Stimulated activated CD4-positive, alpha-beta T cell treated with anti-CD3 and anti-CD28 coated beads, Interleukin-12 subunit alpha, Interleukin-12 subunit beta, amount 100 ng/mL, for 24 hours (primary cell): Measurements from ENCODE around the gene LRPAP1.

Source experiments
- DNase-seq, 2 experiments: peaks; one replicate each; pipeline ENCODE4 v3.0.0-alpha.2; 2020; ENCODE audit warnings: low read depth in 2 of 2

Gene LRPAP1

GRCh38 chr4:3532751-3533422 is 665 bp upstream of the LRPAP1 start:
- DNase-seq, result no peak

GRCh38 chr4:3531318-3531878 is 824 bp downstream of the LRPAP1 start:
- no peak for DNase-seq

GRCh38 chr4:3530663-3531254 is 1.5 kb downstream of the LRPAP1 start:
- DNase-seq, result no peak

- DNase-seq, result no peak
Observed at GRCh38 chr4:3530051-3530450, 2.2 kb downstream of the LRPAP1 start.

- DNase-seq, result no peak
Observed at GRCh38 chr4:3529363-3529762, 2.9 kb downstream of the LRPAP1 start.

GRCh38 chr4:3527914-3528876 is 4.0 kb downstream of the LRPAP1 start:
- no peak for DNase-seq

- DNase-seq, result no peak
Observed at GRCh38 chr4:3527101-3527913, 4.9 kb downstream of the LRPAP1 start.

- no peak for DNase-seq
Observed at GRCh38 chr4:3526456-3526855, 5.8 kb downstream of the LRPAP1 start.

- no peak for DNase-seq
Observed at GRCh38 chr4:3525532-3526430, 6.4 kb downstream of the LRPAP1 start.

GRCh38 chr4:3524920-3525319 is 7.3 kb downstream of the LRPAP1 start:
- DNase-seq, result no peak

- no peak for DNase-seq
Observed at GRCh38 chr4:3524349-3524748, 7.9 kb downstream of the LRPAP1 start.

- DNase-seq, result no peak
Observed at GRCh38 chr4:3523628-3524221, 8.5 kb downstream of the LRPAP1 start.

- DNase-seq, result no peak
Observed at GRCh38 chr4:3523146-3523627, 9.0 kb downstream of the LRPAP1 start.

GRCh38 chr4:3522651-3523050 is 9.6 kb downstream of the LRPAP1 start:
- no peak for DNase-seq

- no peak for DNase-seq
Observed at GRCh38 chr4:3522326-3522640, 9.9 kb downstream of the LRPAP1 start.

GRCh38 chr4:3521621-3522325 is 10.4 kb downstream of the LRPAP1 start:
- DNase-seq, result no peak

- no peak for DNase-seq
Observed at GRCh38 chr4:3520796-3521600, 11.2 kb downstream of the LRPAP1 start.

- no peak for DNase-seq
Observed at GRCh38 chr4:3520276-3520675, 11.9 kb downstream of the LRPAP1 start.
